GM19372 (cell line): Measurements from ENCODE around the gene SLC12A8.
"Not testable (repeated sequence)": the region's sequence is repeated elsewhere in the genome, so short reads cannot be mapped to it uniquely, and the experiment has no call there.

ENCODE experiments used
- ATAC-seq: cut with Tn5 transposase; IDR thresholded peaks from one replicate; pipeline ENCODE4 v1.9.1; 2021; ENCODE audit warnings: mild to moderate bottlenecking, low read depth, moderate library complexity; ENCODE audit not compliant: unreplicated experiment

Gene SLC12A8

GRCh38 chr3:125090649-125091048, 121.9 kb downstream of the SLC12A8 start:
- ATAC-seq = no peak

- no peak for ATAC-seq
Measured at GRCh38 chr3:125087768-125088391, 124.7 kb downstream of the SLC12A8 start.

GRCh38 chr3:125085166-125085565, 127.4 kb downstream of the SLC12A8 start:
- ATAC-seq = no peak

- no peak for ATAC-seq
Measured at GRCh38 chr3:125083776-125084175, 128.8 kb downstream of the SLC12A8 start.

GRCh38 chr3:125082339-125082738, 130.2 kb downstream of the SLC12A8 start:
- not testable (repeated sequence) for ATAC-seq

- no peak for ATAC-seq
Measured at GRCh38 chr3:125080077-125080476, 132.5 kb downstream of the SLC12A8 start.

- no peak for ATAC-seq
Measured at GRCh38 chr3:125079675-125080045, 132.9 kb downstream of the SLC12A8 start.

GRCh38 chr3:125078951-125079674, 133.4 kb downstream of the SLC12A8 start:
- no peak for ATAC-seq

GRCh38 chr3:125077864-125078263, 134.7 kb downstream of the SLC12A8 start:
- ATAC-seq = no peak

- no peak for ATAC-seq
Measured at GRCh38 chr3:125076464-125076863, 136.1 kb downstream of the SLC12A8 start.

- no peak for ATAC-seq
Measured at GRCh38 chr3:125075738-125076137, 136.8 kb downstream of the SLC12A8 start.

- no peak for ATAC-seq
Measured at GRCh38 chr3:125073390-125073905, 139.1 kb downstream of the SLC12A8 start.

- no peak for ATAC-seq
Measured at GRCh38 chr3:125072749-125073389, 139.7 kb downstream of the SLC12A8 start.

- ATAC-seq = no peak
Measured at GRCh38 chr3:125072301-125072700, 140.2 kb downstream of the SLC12A8 start.

- no peak for ATAC-seq
Measured at GRCh38 chr3:125069968-125070745, 142.4 kb downstream of the SLC12A8 start.

- no peak for ATAC-seq
Measured at GRCh38 chr3:125069452-125069851, 143.1 kb downstream of the SLC12A8 start.

- no peak for ATAC-seq
Measured at GRCh38 chr3:125068265-125068664, 144.3 kb downstream of the SLC12A8 start.

GRCh38 chr3:125067225-125067624, 145.3 kb downstream of the SLC12A8 start:
- ATAC-seq = no peak

- ATAC-seq = no peak
Measured at GRCh38 chr3:125062904-125063618, 149.5 kb downstream of the SLC12A8 start.

GRCh38 chr3:125061646-125062045, 150.9 kb downstream of the SLC12A8 start:
- ATAC-seq = no peak
